Fibroblast of lung (primary cell): ENCODE measurements around the gene TBC1D7. TPM values are rescaled to one million over a fixed set of nuclear protein-coding genes. Genes with fewer than 3 reads are reported as not detected.

Experiments used
- DNase-seq, 2 donors: peaks; one replicate each; pipeline versions ENCODE4 v3.0.0 to v3.0.0-alpha.2; 2010; ENCODE audit warnings: low read depth in 2 of 2
- H2AFZ ChIP-seq: 2 replicates; pipeline ENCODE4 v1.5.1; 2012; ENCODE audit warnings: low read length, control low read depth, inconsistent platforms
- H3K27ac ChIP-seq: 2 replicates; pipeline ENCODE4 v1.5.1; 2011; ENCODE audit warnings: low read length, control low read depth; ENCODE audit not compliant: insufficient read depth
- H3K27me3 ChIP-seq: 2 replicates; pipeline ENCODE4 v1.5.1; 2011; ENCODE audit warnings: mild to moderate bottlenecking, low read length; ENCODE audit not compliant: control insufficient read depth, insufficient read depth
- H3K36me3 ChIP-seq: 2 replicates; pipeline ENCODE4 v1.5.1; 2011; ENCODE audit warnings: low read length; ENCODE audit not compliant: control insufficient read depth, insufficient read depth
- H3K4me1 ChIP-seq: 2 replicates; pipeline ENCODE4 v1.5.1; 2011; ENCODE audit warnings: low read length; ENCODE audit not compliant: control insufficient read depth, insufficient read depth; ENCODE audit errors: extremely low read depth
- H3K4me2 ChIP-seq: 2 replicates; pipeline ENCODE4 v1.5.1; 2011; ENCODE audit warnings: low read length, control low read depth; ENCODE audit not compliant: insufficient read depth; ENCODE audit errors: extremely low read depth
- H3K4me3 ChIP-seq, 4 experiments: fragments of 200-600 bp in 1 of 4; sonication (generic) in 1 of 4; replicated peaks in 1 of 4; 2 replicates each; pipeline ENCODE4 v1.5.1; 2011 to 2016; ENCODE audit warnings: low read length in 4 of 4, low read depth in 3 of 4, mild to moderate bottlenecking in 3 of 4, control low read depth in 2 of 4, inconsistent platforms in 1 of 4, mixed read lengths in 1 of 4; ENCODE audit not compliant: insufficient read depth in 1 of 4; ENCODE audit errors: control extremely low read depth in 1 of 4
- H3K79me2 ChIP-seq: 2 replicates; pipeline ENCODE4 v1.5.1; 2012; ENCODE audit warnings: mild to moderate bottlenecking, low read length, inconsistent platforms; ENCODE audit not compliant: control insufficient read depth, insufficient read depth
- H3K9ac ChIP-seq: 2 replicates; pipeline ENCODE4 v1.5.1; 2011; ENCODE audit warnings: mild to moderate bottlenecking, low read length, control low read depth; ENCODE audit not compliant: insufficient read depth
- H3K9me3 ChIP-seq: 2 replicates; pipeline ENCODE4 v1.5.1; 2012; ENCODE audit warnings: low read depth, low read length; ENCODE audit not compliant: control insufficient read depth, insufficient read depth
- H4K20me1 ChIP-seq: 2 replicates; pipeline ENCODE4 v1.5.1; 2011; ENCODE audit warnings: low read length; ENCODE audit not compliant: control insufficient read depth, insufficient read depth; ENCODE audit errors: extremely low read depth
- CTCF ChIP-seq, 2 donors: IDR thresholded peaks in 1 of 2; conservative IDR thresholded peaks in 1 of 2; 1 replicate in 1 of 2; 2 replicates in 1 of 2; pipeline ENCODE4 v1.5.1; 2011 to 2012; ENCODE audit warnings: low read length in 2 of 2, control low read depth in 1 of 2, inconsistent platforms in 1 of 2, low read depth in 1 of 2, mild to moderate bottlenecking in 1 of 2
- EZH2 ChIP-seq: IDR thresholded peaks from 2 replicates; pipeline ENCODE4 v1.5.1; 2012; ENCODE audit warnings: low read length, control low read depth, mild to moderate bottlenecking; ENCODE audit errors: missing control alignments
- polyA minus RNA-seq: library from RNA; depleted of rRNA, polyadenylated mRNA; stranded (reverse); fragments of >200 nt; gene quantifications from 2 replicates; pipeline ENCODE4 v1.2.3, GENCODE V29; 2011; ENCODE audit warnings: low replicate concordance
- polyA plus RNA-seq, 2 donors: library from polyadenylated mRNA; depleted of rRNA in 1 of 2; stranded (reverse) in 1 of 2; unstranded in 1 of 2; fragments of >200 nt; gene quantifications; 2 replicates each; pipeline ENCODE4 v1.2.1, GENCODE V29; 2011 to 2012; ENCODE audit warnings: missing spikeins in 1 of 2
- total RNA-seq: library from RNA; depleted of rRNA; stranded (reverse); fragments of >200 nt; gene quantifications from 2 replicates; pipeline ENCODE4 v1.2.1, GENCODE V29; 2014

The TBC1D7 gene
- total RNA-seq = 12.8 and 19.3 TPM in 2 replicates
- 24.5 and 31.1 TPM in 2 replicates for polyA plus RNA-seq
- 19.2 and 19.9 TPM in 2 replicates for polyA plus RNA-seq (2012)
- polyA minus RNA-seq = 3.7 and 44.6 TPM in 2 replicates

- Histone ChIP-seq H3K4me3 (peak within 1 kb of the TSS; percentile 64 to 98 (median 90)), H3K9ac (peak within 1 kb of the TSS; percentile 81), H3K27ac (peak within 1 kb of the TSS; percentile 85), H3K9me3 (no peaks in the 10 kb centered on the region), H3K4me2 (peak within 1 kb of the TSS; percentile 81), H4K20me1 (no peaks in the 10 kb centered on the region), H3K36me3 (no peaks in the 10 kb centered on the region), H3K4me1 (no peaks in the 10 kb centered on the region), H3K27me3 (no peaks in the 10 kb centered on the region), H3K79me2 (peaks cover 2% of the 10 kb centered on the region), H2AFZ (peak within 1 kb of the TSS; percentile 62)
- TF ChIP-seq EZH2 (no peak), CTCF (conservative IDR thresholded peaks at IDR 0.05 in 1 of 2, IDR thresholded peaks at IDR 0.05 in 1 of 2; ENCODE audit: low read depth in 1 of 2, low read length in 2 of 2) (peak in 1 of 2 donors; percentile 20)
- peak; percentile 88 to 92 for DNase-seq
Observed at GRCh38 chr6:13328076-13328874, at the start of gene TBC1D7. TBC1D7 (minus strand) TSS chr6:13328537; CDS start chr6:13326898, 1,639 bp downstream.

DNA sequence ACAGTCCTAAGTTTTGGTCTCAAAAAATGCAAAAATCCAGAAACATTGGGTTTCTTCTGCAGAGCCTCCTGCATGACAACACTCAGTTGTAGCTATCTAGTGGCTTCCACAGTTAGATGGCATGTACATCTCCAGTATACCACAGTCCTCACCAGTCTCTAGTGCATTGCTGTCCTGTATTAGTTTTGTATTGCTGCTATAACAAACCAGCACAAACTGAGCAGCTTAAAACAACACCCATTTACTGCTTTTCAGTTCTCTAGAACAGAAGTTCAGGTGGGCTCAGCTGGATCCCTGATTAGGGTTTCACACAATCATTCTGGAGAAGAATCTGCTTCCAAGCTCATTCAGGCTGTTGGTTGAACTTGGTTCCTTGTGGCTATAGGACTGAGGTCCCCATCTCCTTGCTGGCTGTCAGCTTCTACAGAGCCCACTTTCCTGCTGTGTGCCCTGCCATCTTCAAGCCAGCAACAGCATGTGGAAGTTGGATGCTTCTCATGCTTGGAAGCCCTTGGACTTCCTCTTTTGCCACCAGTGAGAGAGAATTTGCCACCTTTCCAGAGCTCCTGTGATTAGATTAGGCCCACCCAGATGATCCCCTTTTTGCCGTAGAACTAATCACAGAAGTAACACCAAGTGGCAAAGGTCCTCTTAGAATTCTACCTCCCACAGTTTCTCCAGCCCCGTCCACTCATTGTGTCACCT is 48.9 kb upstream of the TBC1D7 start:
- H3K9ac ChIP-seq = no peak overlapping the region
- no peaks in the 10 kb centered on the region for H3K27me3 ChIP-seq
- no peak for DNase-seq
- H3K4me3 ChIP-seq = no peak overlapping the region
- no peaks in the 10 kb centered on the region for H4K20me1 ChIP-seq
- no peaks in the 10 kb centered on the region for H3K4me1 ChIP-seq
- no peaks in the 10 kb centered on the region for H3K36me3 ChIP-seq
- no peak overlapping the region for H3K27ac ChIP-seq
- no peaks in the 10 kb centered on the region for H3K9me3 ChIP-seq
- H2AFZ ChIP-seq = no peak overlapping the region
- no peaks in the 10 kb centered on the region for H3K79me2 ChIP-seq
- H3K4me2 ChIP-seq = no peak overlapping the region
- TF ChIP-seq CTCF (conservative IDR thresholded peaks at IDR 0.05 in 1 of 2, IDR thresholded peaks at IDR 0.05 in 1 of 2; ENCODE audit: low read depth in 1 of 2, low read length in 2 of 2) = no peak
- TF ChIP-seq EZH2 = no peak

- no peaks in the 10 kb centered on the region for H3K27me3 ChIP-seq
- no peak overlapping the region for H3K27ac ChIP-seq
- no peaks in the 10 kb centered on the region for H3K79me2 ChIP-seq
- no peaks in the 10 kb centered on the region for H3K4me1 ChIP-seq
- no peak for DNase-seq
- no peak overlapping the region for H3K4me3 ChIP-seq
- no peak overlapping the region for H3K4me2 ChIP-seq
- H3K36me3 ChIP-seq = no peaks in the 10 kb centered on the region
- no peaks in the 10 kb centered on the region for H4K20me1 ChIP-seq
- no peak overlapping the region for H3K9ac ChIP-seq
- H2AFZ ChIP-seq = no peak overlapping the region
- no peaks in the 10 kb centered on the region for H3K9me3 ChIP-seq
- no peak for TF ChIP-seq EZH2
- no peak for TF ChIP-seq CTCF (conservative IDR thresholded peaks at IDR 0.05 in 1 of 2, IDR thresholded peaks at IDR 0.05 in 1 of 2; ENCODE audit: low read depth in 1 of 2, low read length in 2 of 2)
Observed at GRCh38 chr6:13375360-13375878, 47.1 kb upstream of the TBC1D7 start.
